Adrenal gland (tissue), 5 donors: Measurements from ENCODE around the gene S100A13.

Experiments used
- CTCF ChIP-seq, 6 experiments: fragments of 450-650 bp in 4 of 6; fragments of 200-600 bp in 2 of 6; sonication (generic) in 1 of 6; IDR thresholded peaks; 1 replicate in 5 of 6; 2 replicates in 1 of 6; pipeline versions ENCODE4 v1.5.1 to v1.8.0; 2016 to 2021; ENCODE audit warnings: antibody characterized with exemption in 6 of 6, mild to moderate bottlenecking in 2 of 6, moderate library complexity in 1 of 6
- POLR2A ChIP-seq, 2 donors: fragments of 450-650 bp; IDR thresholded peaks; one replicate each; pipeline ENCODE4 v1.6.1; 2017; ENCODE audit warnings: antibody characterized with exemption in 2 of 2, mild to moderate bottlenecking in 2 of 2, moderate library complexity in 1 of 2
- donor health status: DM: no; HTN: no; CAD: no.

- TF ChIP-seq CTCF (IDR thresholded peaks at IDR 0.05) (no peak), POLR2A (IDR thresholded peaks at IDR 0.05) (no peak)
Observed at GRCh38 chr1:153661111-153661708, 33.9 kb upstream of the S100A13 start.
